Measurements from ENCODE around the gene GKN1. TPM values are rescaled to one million over a fixed set of nuclear protein-coding genes. Genes with fewer than 3 reads are reported as not detected.

GKN1 gene
- not detected for total RNA-seq

GRCh38 chr2:68974251-68974650 is at the start of gene GKN1:
Gene GKN1, plus strand, starts transcription at chr2:68974636. Its CDS starts 42 bp downstream, at chr2:68974678.
- ChIA-PET CTCF (interaction anchor here (1.7 kb wide), 1 partner anchor 19 kb away, joined by 4 read pairs; no protein-coding TSS in a partner anchor), POLR2A (no interaction called here)
- DNase-seq = no peak
- Mint-ChIP-seq H3K9me3 (no peaks in the 10 kb centered on the region), H3K27me3 (peaks cover 37% of the 10 kb centered on the region), H3K4me1 (no peaks in the 10 kb centered on the region), H3K27ac (no peak within 1 kb of the TSS), H3K36me3 (ENCODE audit: low read depth) (no peaks in the 10 kb centered on the region), H3K4me3 (no peak within 1 kb of the TSS)

GRCh38 chr2:68925295-68925896 is 49.0 kb upstream of the GKN1 start:
- Mint-ChIP-seq H3K9me3 (no peaks in the 10 kb centered on the region), H3K36me3 (ENCODE audit: low read depth) (no peaks in the 10 kb centered on the region), H3K27me3 (peaks cover 10% of the 10 kb centered on the region), H3K4me3 (no peak overlapping the region), H3K27ac (no peak overlapping the region), H3K4me1 (peaks cover 7% of the 10 kb centered on the region)
- ChIA-PET POLR2A (interaction anchor here (0.7 kb wide), 1 partner anchor 462 kb away, joined by 4 read pairs; no protein-coding TSS in a partner anchor), CTCF (interaction anchor here (0.5 to 3.0 kb wide), 34 partner anchors 9 to 473 kb away, joined by 3 to 19 read pairs (median 4); partner anchors contain the start of genes APLF and FBXO48)
- DNase-seq = peak; percentile 74

GRCh38 chr2:68926796-68927195 is 47.6 kb upstream of the GKN1 start:
- POLR2A ChIA-PET = no interaction called here

GRCh38 chr2:68931149-68931711 is 43.2 kb upstream of the GKN1 start:
- Mint-ChIP-seq H3K9me3 (no peaks in the 10 kb centered on the region), H3K27ac (no peak overlapping the region), H3K27me3 (peaks cover 11% of the 10 kb centered on the region), H3K4me3 (no peak overlapping the region), H3K4me1 (no peaks in the 10 kb centered on the region), H3K36me3 (ENCODE audit: low read depth) (no peaks in the 10 kb centered on the region)
- no peak for DNase-seq
- POLR2A ChIA-PET = no interaction called here
- CTCF ChIA-PET = no interaction called here

More at GRCh38 chr2:68926796-68927195, 47.6 kb upstream of the GKN1 start:
- DNase-seq = no peak
- Mint-ChIP-seq H3K4me1 (peaks cover 7% of the 10 kb centered on the region), H3K27ac (no peak overlapping the region), H3K36me3 (ENCODE audit: low read depth) (no peaks in the 10 kb centered on the region), H3K9me3 (no peaks in the 10 kb centered on the region), H3K4me3 (no peak overlapping the region), H3K27me3 (peaks cover 10% of the 10 kb centered on the region)
- CTCF ChIA-PET = interaction anchor here (1.2 to 3.0 kb wide), 4 partner anchors 87 to 463 kb away, joined by 3 to 13 read pairs (median 4); no protein-coding TSS in a partner anchor

- H3K4me3 Mint-ChIP-seq = no peak overlapping the region
- no peaks in the 10 kb centered on the region for H3K36me3 Mint-ChIP-seq (ENCODE audit: low read depth)
- POLR2A ChIA-PET = no interaction called here
- H3K4me1 Mint-ChIP-seq = no peaks in the 10 kb centered on the region
- H3K27me3 Mint-ChIP-seq = peaks cover 11% of the 10 kb centered on the region
- CTCF ChIA-PET = interaction anchor here (0.5 kb wide), 1 partner anchor 116 kb away, joined by 4 read pairs; no protein-coding TSS in a partner anchor
- no peak for DNase-seq
- no peaks in the 10 kb centered on the region for H3K9me3 Mint-ChIP-seq
- no peak overlapping the region for H3K27ac Mint-ChIP-seq
Measured at GRCh38 chr2:68931799-68932198, 42.6 kb upstream of the GKN1 start.

GRCh38 chr2:68932402-68932801 is 42.0 kb upstream of the GKN1 start:
- peaks cover 11% of the 10 kb centered on the region for H3K27me3 Mint-ChIP-seq
- no peak for DNase-seq
- CTCF ChIA-PET = interaction anchor here (0.9 to 1.0 kb wide), 2 partner anchors 11 to 94 kb away, joined by 3 to 7 read pairs; no protein-coding TSS in a partner anchor
- POLR2A ChIA-PET = no interaction called here
- no peak overlapping the region for H3K27ac Mint-ChIP-seq
- H3K4me1 Mint-ChIP-seq = no peaks in the 10 kb centered on the region
- H3K36me3 Mint-ChIP-seq (ENCODE audit: low read depth) = no peaks in the 10 kb centered on the region
- H3K9me3 Mint-ChIP-seq = no peaks in the 10 kb centered on the region
- no peak overlapping the region for H3K4me3 Mint-ChIP-seq

- no peak for DNase-seq
- no peaks in the 10 kb centered on the region for H3K9me3 Mint-ChIP-seq
- H3K4me3 Mint-ChIP-seq = no peak overlapping the region
- H3K4me1 Mint-ChIP-seq = no peaks in the 10 kb centered on the region
- H3K36me3 Mint-ChIP-seq (ENCODE audit: low read depth) = no peaks in the 10 kb centered on the region
- peaks cover 11% of the 10 kb centered on the region for H3K27me3 Mint-ChIP-seq
- H3K27ac Mint-ChIP-seq = no peak overlapping the region
- ChIA-PET CTCF (interaction anchor here (0.7 to 2.2 kb wide), 3 partner anchors 9 to 26 kb away, joined by 4 to 9 read pairs (median 4); no protein-coding TSS in a partner anchor), POLR2A (no interaction called here)
Measured at GRCh38 chr2:68934021-68934420, 40.4 kb upstream of the GKN1 start.

- Mint-ChIP-seq H3K27ac (no peak overlapping the region), H3K27me3 (peaks cover 21% of the 10 kb centered on the region)
Measured at GRCh38 chr2:68935471-68935870, 39.0 kb upstream of the GKN1 start.

GRCh38 chr2:68936427-68936826 is 38.0 kb upstream of the GKN1 start:
- peaks cover 30% of the 10 kb centered on the region for H3K27me3 Mint-ChIP-seq
- H3K27ac Mint-ChIP-seq = no peak overlapping the region
- no peak for DNase-seq
- no peaks in the 10 kb centered on the region for H3K36me3 Mint-ChIP-seq (ENCODE audit: low read depth)
- H3K4me1 Mint-ChIP-seq = no peaks in the 10 kb centered on the region
- POLR2A ChIA-PET = no interaction called here
- CTCF ChIA-PET = interaction anchor here (1.0 to 2.6 kb wide), 2 partner anchors 11 to 342 kb away, joined by 3 to 9 read pairs; no protein-coding TSS in a partner anchor
- no peak overlapping the region for H3K4me3 Mint-ChIP-seq
- H3K9me3 Mint-ChIP-seq = no peaks in the 10 kb centered on the region

More at GRCh38 chr2:68935471-68935870, 39.0 kb upstream of the GKN1 start:
- no peak for DNase-seq
- ChIA-PET CTCF (interaction anchor here (1.0 to 2.6 kb wide), 2 partner anchors 10 to 341 kb away, joined by 3 to 9 read pairs; no protein-coding TSS in a partner anchor), POLR2A (no interaction called here)
- Mint-ChIP-seq H3K9me3 (no peaks in the 10 kb centered on the region), H3K36me3 (ENCODE audit: low read depth) (no peaks in the 10 kb centered on the region), H3K4me1 (no peaks in the 10 kb centered on the region), H3K4me3 (no peak overlapping the region)

GRCh38 chr2:68936889-68937288 is 37.5 kb upstream of the GKN1 start:
- Mint-ChIP-seq H3K9me3 (no peaks in the 10 kb centered on the region), H3K4me3 (no peak overlapping the region), H3K4me1 (no peaks in the 10 kb centered on the region), H3K27ac (no peak overlapping the region), H3K27me3 (peaks cover 34% of the 10 kb centered on the region), H3K36me3 (ENCODE audit: low read depth) (no peaks in the 10 kb centered on the region)
- POLR2A ChIA-PET = no interaction called here
- no peak for DNase-seq
- CTCF ChIA-PET = interaction anchor here (2.6 kb wide), 1 partner anchor 12 kb away, joined by 9 read pairs; no protein-coding TSS in a partner anchor

GRCh38 chr2:68937346-68938055 is 36.9 kb upstream of the GKN1 start:
- no peak for DNase-seq
- no peak overlapping the region for H3K4me3 Mint-ChIP-seq
- peaks cover 39% of the 10 kb centered on the region for H3K27me3 Mint-ChIP-seq
- CTCF ChIA-PET = interaction anchor here (2.6 kb wide), 1 partner anchor 12 kb away, joined by 9 read pairs; no protein-coding TSS in a partner anchor
- H3K36me3 Mint-ChIP-seq (ENCODE audit: low read depth) = no peaks in the 10 kb centered on the region
- no peak overlapping the region for H3K27ac Mint-ChIP-seq
- POLR2A ChIA-PET = no interaction called here
- no peaks in the 10 kb centered on the region for H3K4me1 Mint-ChIP-seq
- H3K9me3 Mint-ChIP-seq = no peaks in the 10 kb centered on the region

- H3K27me3 Mint-ChIP-seq = peaks cover 42% of the 10 kb centered on the region
- H3K4me3 Mint-ChIP-seq = no peak overlapping the region
- no peaks in the 10 kb centered on the region for H3K9me3 Mint-ChIP-seq
- H3K36me3 Mint-ChIP-seq (ENCODE audit: low read depth) = no peaks in the 10 kb centered on the region
- CTCF ChIA-PET = no interaction called here
- H3K4me1 Mint-ChIP-seq = peaks cover 4% of the 10 kb centered on the region
- POLR2A ChIA-PET = no interaction called here
- H3K27ac Mint-ChIP-seq = no peak overlapping the region
- DNase-seq = no peak
Measured at GRCh38 chr2:68938938-68939337, 35.5 kb upstream of the GKN1 start.

- H3K4me1 Mint-ChIP-seq = peaks cover 4% of the 10 kb centered on the region
- ChIA-PET POLR2A (no interaction called here), CTCF (interaction anchor here (0.6 to 0.9 kb wide), 2 partner anchors 14 to 190 kb away, joined by 3 read pairs; no protein-coding TSS in a partner anchor)
- H3K9me3 Mint-ChIP-seq = no peaks in the 10 kb centered on the region
- no peak for DNase-seq
- no peak overlapping the region for H3K27ac Mint-ChIP-seq
- H3K4me3 Mint-ChIP-seq = no peak overlapping the region
- peaks cover 42% of the 10 kb centered on the region for H3K27me3 Mint-ChIP-seq
- no peaks in the 10 kb centered on the region for H3K36me3 Mint-ChIP-seq (ENCODE audit: low read depth)
Measured at GRCh38 chr2:68939962-68940361, 34.5 kb upstream of the GKN1 start.

All from activated CD4-positive, alpha-beta T cell treated with anti-CD3 and anti-CD28 coated beads, Interleukin-2, amount 10 ng/mL, durations not matched to agents 7 days and 5 days (primary cell).